Middle frontal gyrus (tissue), 1 donor: ENCODE data around the gene S100A9.
"Not testable (repeated sequence)": the region's sequence is repeated elsewhere in the genome, so short reads cannot be mapped to it uniquely, and the experiment has no call there.

Experiments used
- DNase-seq: peaks from one replicate; pipeline ENCODE4 v3.0.0-alpha.2; 2015; ENCODE audit warnings: low spot score; ENCODE audit errors: extremely low spot score

S100A9 gene

DNA sequence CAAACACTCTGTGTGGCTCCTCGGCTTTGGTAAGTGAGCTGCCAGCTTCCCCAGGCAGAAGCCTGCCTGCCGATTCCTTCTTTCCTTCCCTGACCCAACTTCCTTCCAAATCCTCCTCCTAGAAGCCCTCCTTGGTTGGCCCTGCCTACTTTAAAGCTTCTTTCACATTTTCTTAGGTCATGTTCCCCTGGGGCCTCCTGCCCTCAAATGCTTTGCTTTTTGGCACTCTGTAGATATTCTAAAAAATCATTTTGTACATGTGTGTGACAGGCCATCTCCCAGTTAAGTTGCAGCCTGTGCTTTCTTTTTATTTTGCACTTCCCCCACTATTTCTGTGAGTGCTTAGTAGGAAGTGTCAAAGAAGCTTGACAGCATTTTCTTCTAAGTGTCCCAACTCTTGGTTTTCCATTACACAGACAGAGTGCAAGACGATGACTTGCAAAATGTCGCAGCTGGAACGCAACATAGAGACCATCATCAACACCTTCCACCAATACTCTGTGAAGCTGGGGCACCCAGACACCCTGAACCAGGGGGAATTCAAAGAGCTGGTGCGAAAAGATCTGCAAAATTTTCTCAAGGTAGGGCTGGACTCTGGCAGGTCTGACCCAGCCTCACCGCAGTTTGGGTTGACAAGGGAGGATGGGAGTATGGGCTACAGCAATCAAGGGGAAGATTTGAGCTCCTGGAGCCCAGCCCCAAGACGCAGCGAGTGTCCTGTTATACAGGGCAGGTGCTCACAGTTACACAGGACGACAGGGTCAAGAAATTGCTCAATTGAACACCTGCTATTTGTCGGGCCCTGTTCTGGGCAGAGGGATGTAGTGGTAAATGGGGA is at the start of gene S100A9:
Gene S100A9, plus strand, starts transcription at position 2 of the 838 bp plus-strand sequence. Its CDS starts 430 bp downstream, at position 432.
- no peak for DNase-seq

DNA sequence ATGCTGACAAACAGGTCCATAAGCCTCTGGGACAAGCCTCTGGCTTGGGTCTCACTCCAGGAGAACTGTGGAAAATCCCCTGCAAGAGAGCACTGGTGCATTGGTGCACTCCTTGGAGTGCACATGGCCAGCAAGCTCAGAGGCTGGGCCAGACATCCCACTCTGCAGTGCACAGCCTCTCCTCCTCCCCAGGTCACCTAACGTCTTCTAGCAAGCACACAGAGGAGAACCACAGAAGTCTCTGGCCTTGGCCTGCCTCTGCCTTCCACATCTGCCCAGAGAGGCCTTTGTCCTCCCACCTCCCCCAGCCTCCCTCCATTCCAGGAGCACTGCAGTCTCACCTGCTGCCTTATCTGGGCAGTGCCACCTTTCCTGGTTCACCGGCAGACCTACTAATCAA is 49.1 kb upstream of the S100A9 start:
- no peak for DNase-seq

DNA sequence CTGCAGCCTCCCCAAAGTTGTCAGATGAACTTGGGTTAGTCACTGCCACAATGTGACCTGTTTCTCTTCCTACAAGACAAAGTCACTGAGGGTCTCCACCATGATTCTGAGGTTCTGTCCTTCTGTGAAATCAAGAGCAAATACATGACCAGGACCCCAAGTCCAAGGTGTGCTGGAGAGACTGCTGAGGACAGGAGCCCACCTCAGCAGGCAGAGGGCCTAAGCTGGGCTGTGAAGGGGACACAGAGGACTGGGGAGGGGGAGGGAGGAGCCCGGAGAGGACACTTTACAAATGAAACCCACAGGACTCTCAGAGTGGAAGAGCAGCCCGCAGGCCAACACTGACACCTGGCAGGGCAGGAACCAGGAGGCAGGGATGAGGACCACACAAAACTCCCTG is 48.2 kb upstream of the S100A9 start:
- DNase-seq, result no peak

DNA sequence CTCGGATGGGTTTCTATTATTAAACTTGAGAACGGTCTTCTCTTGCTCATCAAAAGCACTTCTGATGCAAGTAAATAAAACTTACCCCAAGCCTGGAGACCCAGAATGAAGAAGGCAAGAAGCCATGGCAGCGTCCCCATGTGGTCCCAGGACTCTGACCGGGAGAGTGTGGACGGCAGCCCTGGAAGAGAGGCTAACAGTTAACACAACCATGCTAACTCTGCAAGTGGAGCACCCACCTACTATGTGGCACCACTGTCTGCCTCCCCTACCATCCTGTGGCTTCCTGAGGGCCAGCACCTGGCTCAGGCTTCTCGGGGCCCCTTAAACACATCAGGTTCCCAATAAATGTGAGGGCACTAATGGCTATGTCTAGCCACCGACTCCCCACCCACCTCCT is 47.1 kb upstream of the S100A9 start:
- no peak for DNase-seq

DNA sequence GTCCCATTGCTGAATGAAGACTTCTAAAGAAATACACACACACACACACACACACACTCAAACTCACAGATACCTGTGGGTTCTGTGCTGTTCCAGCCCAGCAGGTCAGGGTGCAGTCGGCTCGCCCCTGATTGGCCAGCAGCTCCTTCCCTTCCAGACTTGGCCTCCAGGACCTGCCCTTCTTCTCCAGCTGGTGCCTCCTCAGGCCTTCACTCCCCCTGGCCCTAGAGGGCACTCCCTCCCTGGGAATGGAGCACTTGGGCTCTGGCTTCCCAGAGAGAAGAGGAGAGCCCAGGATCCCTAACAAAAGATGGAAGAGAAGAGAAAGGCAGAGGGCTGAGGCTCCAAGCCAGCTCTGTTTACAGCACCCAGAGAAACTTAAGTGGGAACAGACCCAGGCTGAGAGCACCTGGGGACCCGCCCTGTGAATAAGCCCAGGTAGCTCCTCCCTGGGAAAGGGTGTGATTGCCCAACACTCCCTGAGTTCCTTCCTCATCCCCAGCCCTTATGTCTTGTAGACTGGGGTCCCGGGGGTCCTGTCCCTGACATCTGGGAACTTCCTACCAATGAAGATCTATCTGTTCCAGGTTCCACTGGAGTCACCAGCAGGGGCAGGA is 45.0 kb upstream of the S100A9 start, which contains the start of gene PGLYRP3:
Gene PGLYRP3, minus strand, starts transcription at position 383 of the 617 bp plus-strand sequence. CDS start 2,287 bp downstream, outside the sequence.
- DNase-seq, result no peak

DNA sequence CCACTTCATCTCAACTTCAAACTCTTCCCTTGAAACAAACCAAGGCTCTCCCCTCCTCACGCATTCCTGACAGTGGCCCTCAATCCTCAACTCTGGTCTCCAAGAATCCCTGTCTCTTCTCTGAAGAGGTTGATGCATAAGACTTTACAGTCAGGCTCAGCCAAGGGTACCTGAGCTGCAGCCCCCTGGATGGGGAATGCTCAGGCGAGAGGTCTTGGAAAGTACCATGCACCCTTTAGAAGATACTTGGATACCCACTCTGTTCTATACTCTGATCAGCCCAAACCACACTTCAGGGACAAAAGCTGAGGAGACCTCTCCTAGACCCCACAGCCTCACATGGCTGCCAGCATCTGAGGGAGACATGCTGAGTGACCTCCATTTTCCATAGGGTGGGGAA is 44.4 kb upstream of the S100A9 start:
- DNase-seq, result no peak

DNA sequence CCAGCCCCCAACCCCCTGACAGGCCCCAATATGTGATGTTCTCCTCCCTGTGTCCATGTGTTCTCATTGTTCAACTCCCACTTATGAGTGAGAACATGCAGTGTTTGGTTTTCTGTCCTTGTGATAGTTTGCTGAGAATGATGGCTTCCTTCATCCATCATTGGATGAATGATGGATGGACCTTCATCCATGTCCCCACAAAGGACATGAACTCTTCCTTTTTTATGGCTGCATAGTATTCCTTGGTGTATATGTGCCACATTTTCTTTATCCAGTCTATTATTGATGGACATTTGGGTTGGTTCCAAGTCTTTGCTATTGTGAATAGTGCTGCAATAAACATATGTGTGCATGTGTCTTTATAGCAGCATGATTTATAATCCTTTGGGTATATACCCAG is 43.3 kb upstream of the S100A9 start:
- DNase-seq, result not testable (repeated sequence)

DNA sequence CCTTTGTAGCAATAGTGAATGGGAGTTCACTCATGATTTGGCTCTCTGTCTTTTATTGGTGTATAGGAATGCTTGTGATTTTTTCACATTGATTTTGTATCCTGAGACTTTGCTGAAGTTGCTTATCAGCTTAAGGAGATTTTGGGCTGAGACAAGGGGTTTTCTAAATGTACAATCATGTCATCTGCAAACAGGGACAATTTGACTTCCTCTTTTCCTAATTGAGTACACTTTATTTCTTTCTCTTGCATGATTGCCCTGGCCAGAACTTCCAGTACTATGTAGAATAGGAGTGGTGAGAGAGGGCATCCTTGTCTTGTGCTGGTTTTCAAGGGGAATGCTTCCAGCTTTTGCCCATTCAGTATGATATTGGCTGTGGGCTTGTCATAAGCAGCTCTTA is 41.6 kb upstream of the S100A9 start:
- DNase-seq, result not testable (repeated sequence)

DNA sequence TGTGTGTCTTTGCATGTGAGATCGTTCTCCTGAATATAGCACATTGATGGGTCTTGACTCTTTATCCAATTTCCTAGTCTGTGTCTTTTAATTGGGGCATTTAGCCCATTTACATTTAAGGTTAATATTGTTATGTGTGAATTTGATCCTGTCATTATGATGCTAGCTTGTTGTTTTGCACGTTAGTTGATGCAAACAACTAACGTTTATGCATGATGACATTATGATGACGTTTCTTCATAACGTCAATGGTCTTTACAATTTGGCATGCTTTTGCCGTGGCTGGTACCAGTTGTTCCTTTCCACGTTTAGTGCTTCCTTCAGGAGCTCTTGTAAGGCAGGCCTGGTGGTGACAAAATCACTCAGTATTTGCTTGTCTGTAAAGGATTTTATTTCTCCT is 39.5 kb upstream of the S100A9 start:
- DNase-seq, result not testable (repeated sequence)

DNA sequence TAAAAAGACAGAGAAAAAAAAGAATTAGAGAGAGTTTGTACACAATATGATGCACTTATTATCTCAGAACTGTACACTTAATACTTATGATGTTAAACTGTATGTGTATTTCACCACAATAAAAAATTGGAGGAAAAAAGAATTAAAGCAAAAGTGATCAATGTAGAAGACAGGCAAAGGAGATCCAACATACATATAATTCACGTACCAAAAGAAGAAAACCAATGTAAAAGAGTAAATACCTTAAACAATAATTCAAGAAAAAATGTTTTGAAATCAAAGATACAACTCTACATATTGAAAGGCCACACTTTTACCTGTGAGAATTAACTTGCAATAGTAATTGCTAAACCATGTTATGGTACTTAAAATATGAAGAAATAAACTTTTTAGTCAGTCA is 35.1 kb upstream of the S100A9 start:
- DNase-seq, result no peak

DNA sequence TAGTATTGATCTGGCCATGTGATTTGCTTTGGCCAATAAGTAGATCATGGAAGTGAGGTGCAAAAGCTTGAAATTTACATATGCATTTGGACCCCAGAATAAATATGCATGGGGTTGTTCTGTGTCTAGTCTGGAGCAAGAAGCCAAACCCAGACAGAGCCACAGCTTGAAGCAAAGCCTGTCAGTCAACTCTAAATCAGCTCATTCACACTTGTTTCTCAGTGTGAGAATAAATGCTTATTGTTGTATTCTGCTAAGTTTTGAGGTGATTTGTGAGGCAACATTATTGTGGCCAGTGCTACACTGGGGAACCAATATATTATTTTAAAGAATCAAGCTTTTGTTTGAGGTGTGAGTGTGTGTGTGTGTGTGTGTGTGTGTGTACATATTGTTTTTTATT is 32.7 kb upstream of the S100A9 start:
- no peak for DNase-seq

DNA sequence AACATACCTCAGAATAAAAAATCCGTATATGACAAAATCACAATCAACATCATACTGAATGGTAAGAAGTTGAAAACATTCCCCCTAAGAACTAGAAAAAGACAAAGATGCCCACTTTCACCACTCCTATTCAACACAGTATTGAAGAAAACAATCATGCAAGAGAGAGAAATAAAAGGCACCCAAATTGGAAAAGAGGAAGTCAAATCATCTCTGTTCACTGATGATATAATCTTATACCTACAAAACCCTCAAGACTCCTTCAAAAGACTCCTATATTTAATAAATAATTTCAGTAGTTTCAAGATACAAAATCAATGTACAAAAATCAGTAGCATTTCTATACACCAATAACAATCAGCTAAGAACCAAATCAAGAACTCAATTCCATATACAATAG is 23.8 kb upstream of the S100A9 start:
- no peak for DNase-seq

DNA sequence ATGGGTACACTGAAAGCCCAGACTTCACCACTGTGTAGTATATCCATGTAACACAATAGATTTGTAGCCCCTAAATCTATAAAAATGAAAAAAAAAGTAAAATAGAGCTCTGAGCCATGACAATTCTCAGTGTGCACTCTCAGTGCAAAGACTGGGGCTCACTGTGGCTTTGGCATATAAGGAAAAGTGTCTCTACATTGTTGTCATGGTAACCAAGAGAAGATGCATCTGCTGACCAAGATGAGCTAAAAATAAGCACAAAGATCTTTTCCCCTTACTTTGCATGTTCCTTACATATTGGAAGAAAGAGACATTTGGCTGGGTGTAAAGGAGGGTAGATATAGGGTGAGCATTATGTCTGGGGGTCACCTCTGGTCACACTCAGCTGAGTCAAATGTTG is 21.0 kb upstream of the S100A9 start:
- DNase-seq, result no peak

DNA sequence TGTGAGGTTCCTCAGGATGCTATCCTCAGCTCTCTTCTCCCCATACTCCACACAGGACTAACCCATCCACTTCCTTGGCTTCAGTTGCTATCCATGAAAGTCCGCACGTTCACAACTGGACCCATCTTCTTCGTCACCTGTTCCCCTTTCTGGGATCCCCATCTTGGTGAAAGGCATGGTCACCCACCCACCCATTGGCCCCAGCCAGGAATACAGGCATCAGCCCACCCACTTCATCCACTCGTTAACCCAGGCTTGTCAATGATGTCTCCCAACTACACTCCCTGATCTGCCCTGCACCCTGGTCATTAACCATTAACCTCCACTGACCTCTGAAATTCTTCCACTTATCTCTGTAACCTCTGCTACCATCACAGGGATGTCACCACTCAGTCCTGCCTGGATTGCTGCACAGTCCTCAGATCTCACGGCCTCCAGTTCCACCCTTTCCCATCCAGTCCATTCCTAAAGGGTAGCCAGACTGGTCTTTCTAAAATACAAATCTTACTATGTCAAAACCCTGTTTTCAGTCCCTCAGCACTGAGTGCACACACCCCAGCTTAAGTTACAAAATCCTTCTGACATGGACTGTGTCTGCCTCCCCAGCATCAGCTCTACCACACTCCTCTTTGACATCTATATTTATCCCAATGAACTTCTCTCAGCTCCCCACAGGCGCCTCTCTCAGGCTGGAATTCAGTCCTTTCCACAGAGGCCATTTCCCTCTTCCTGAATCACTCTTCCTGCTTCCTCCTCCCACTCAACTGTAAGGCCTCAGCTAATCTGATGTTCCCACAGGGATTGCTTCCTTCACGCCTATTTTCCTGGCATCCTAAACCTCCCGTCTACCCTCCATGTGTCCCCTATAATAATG is 19.4 kb upstream of the S100A9 start:
- DNase-seq, result no peak

DNA sequence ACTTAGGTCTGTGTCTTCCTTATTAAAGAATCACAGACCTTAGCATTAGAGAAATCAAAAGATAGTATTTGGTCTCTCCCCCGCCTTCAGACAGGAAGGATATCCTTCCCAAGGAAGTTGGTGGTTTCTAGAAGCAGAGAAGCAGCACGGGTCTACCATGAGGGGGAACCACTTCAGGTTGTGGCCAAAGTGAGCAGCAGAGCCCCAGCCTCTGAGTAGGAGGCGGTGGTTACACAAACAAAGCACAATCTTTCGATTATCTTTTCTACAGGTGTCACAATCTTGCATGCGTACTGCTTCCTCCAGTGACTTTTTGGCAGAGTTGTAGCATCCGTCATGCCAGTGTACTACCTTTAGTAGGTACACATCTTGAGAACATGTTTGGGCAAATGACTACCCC is 17.9 kb upstream of the S100A9 start:
- DNase-seq, result no peak

DNA sequence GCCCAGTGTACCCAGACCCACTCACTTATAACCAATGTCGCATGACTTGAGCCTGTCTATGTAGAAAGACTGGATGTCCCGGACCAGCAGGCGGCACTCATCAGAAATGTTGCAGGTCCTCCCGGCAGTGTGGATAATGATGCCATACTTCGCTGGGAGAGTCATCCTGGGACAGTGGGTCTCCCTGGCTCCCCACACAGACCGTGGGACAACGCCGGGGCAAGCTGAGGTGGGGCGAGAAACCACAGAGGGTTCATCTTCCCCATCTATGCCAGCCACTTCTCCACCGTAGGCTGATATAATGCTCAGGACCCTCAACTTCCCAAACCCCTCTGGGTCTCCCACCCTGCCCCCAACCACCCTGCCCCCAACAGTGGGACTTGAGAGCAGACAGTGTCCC is 17.3 kb upstream of the S100A9 start:
- DNase-seq, result no peak

DNA sequence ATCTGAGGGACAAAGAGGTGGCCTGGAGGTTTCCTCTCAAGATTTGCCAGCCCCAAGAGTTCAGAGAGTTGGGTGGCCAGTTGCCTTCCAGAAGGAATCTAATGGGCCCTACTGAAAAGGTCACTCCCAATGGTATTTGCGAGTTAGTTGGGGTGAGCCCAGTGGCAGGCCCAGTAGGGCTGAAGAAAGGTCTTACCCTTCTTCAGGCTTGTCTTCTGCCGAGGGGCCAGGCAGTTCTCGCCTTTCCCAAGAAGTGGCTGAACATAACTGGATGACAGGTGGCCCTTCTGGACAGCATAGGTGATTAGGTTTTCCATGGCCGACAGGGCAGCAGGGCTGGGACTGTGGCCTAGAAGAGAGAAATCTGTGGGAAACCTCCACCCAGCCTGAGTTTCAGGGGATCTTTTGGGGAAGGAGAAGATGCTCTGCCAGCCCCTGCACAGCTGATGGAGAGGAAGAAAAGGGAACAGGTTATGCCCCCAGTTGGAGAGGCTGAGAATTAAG is 16.2 kb upstream of the S100A9 start:
- no peak for DNase-seq

DNA sequence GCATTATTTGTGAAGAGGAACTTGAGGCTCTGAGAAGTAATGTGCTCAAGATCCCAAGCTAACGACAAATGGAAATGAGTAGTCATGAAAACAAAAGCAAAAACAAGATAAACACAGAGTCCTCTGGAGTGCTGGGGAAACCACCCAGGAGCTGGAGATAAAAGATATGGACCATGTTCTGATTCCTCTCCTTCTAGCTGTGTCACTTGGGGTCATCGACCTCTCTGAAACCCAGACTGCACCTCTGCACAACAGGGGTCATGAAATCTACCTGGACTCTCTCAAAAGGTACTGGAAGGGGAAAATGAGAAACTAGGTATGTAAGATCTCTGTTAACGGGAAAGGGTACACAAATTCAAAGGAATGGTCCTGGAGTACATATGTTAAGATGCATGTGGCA is 15.5 kb upstream of the S100A9 start:
- no peak for DNase-seq

DNA sequence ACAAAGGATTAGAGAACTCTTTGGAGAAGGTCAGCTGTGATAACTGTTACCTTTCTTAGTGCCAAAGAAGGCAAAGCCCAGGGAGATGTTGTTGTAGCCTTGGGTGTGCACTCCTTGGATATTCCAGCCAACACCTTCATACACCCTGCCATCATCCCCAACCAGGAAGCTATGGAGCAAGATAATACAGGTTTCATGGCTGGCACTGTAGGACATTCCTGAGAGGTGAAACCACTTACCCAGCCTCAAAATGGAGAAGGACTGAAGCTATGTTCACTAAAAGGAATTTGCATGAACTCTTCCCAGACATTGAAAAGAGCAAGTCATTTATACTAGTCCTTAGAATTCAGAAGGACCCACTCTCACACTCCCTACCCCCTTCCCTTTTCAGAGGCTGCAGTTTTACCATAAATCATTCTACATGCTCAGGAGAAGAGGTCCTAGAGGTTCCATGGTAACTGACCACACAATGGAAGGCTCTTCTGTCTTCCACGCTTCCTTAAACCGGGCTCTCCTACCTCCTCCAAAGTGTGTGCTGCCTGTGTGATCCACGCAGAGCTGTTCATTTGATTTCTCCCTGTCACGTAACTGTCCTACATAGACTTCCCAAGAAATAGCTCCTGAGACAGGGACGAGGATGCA is 14.5 kb upstream of the S100A9 start:
- no peak for DNase-seq

DNA sequence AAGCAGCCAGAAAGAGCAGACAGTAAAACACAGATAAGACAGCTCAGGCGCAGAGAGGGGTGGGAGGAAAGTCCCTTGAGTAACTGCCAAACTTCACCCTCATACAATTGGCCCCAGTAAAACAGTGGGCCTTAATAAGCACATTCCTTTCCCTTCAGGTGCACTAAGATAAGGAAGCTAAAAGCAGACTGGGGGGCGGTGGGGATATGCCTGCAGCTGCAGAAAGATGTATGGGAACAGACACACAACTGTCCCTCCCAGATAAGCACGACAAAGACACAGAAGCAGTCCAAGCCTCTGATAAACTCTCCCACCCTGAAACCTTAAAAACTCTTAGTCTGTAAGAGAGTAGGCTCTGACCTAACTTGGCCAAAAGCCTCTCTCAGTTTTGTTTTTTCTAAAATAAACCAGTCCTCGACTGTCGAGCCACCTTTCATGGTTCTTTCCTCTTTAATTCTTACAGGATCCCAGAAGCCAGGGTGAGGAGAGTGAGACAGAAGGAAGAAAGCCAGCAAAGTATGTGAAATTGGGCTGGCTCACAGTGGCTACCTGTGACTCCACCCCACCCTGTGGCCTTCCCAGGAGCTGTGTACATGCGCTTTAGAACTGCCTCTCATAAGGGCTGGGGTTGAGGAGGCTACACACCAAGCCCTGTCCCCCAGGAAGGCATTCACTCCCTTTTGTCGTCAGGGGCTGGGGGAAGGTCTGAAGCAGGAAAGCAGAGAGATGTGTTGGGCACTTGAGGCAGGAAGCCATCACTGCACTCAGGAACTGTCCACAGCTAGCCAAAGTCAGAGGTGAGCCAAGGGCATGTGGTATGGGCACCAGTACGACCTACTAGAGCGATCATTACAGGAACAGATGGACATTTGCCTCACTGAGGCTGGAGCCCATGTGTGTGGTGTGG is 13.6 kb upstream of the S100A9 start:
- no peak for DNase-seq
